Kidney epithelial cell (primary cell): ENCODE data around the gene TMEM132E. TPM values are rescaled to one million over a fixed set of nuclear protein-coding genes. Genes with fewer than 3 reads are reported as not detected.

Experiments
- DNase-seq: peaks from one replicate; pipeline ENCODE4 v3.0.0-alpha.2; 2010; ENCODE audit warnings: low read depth
- H3K27me3 ChIP-seq: 2 replicates; pipeline ENCODE4 v1.6.0; 2011; ENCODE audit warnings: low read length; ENCODE audit not compliant: control insufficient read depth, insufficient read depth
- H3K36me3 ChIP-seq: 2 replicates; pipeline ENCODE4 v1.5.1; 2011; ENCODE audit warnings: low read length; ENCODE audit not compliant: control insufficient read depth, insufficient read depth
- H3K4me3 ChIP-seq: 2 replicates; pipeline ENCODE4 v1.5.1; 2011; ENCODE audit warnings: low read depth, mild to moderate bottlenecking, control low read depth, low read length
- CTCF ChIP-seq: IDR thresholded peaks from 2 replicates; pipeline ENCODE4 v1.5.1; 2011; ENCODE audit warnings: mild to moderate bottlenecking, moderate library complexity, low read length, control low read depth, inconsistent platforms; ENCODE audit not compliant: insufficient read depth, poor library complexity, severe bottlenecking
- total RNA-seq: library from RNA; depleted of rRNA; stranded (reverse); fragments of >200 nt; gene quantifications from 2 replicates; pipeline ENCODE4 v1.2.3, GENCODE V29; 2015

Gene TMEM132E
- total RNA-seq, 1 donor from 2014 or later, result 0.13 TPM

GRCh38 chr17:34623856-34624766 is 44.7 kb downstream of the TMEM132E start:
- TF ChIP-seq CTCF, result no peak
- H3K4me3 ChIP-seq, result no peak overlapping the region
- no peak for DNase-seq

GRCh38 chr17:34624767-34625383 is 45.5 kb downstream of the TMEM132E start:
- Histone ChIP-seq H3K36me3 (no peaks in the 10 kb centered on the region), H3K27me3 (peaks cover 30% of the 10 kb centered on the region), H3K4me3 (no peak overlapping the region)
- DNase-seq, result no peak
- no peak for TF ChIP-seq CTCF

More at GRCh38 chr17:34623856-34624766, 44.7 kb downstream of the TMEM132E start:
- Histone ChIP-seq H3K27me3 (peaks cover 30% of the 10 kb centered on the region), H3K36me3 (no peaks in the 10 kb centered on the region)

GRCh38 chr17:34626121-34626681 is 46.8 kb downstream of the TMEM132E start:
- TF ChIP-seq CTCF, result no peak
- Histone ChIP-seq H3K36me3 (no peaks in the 10 kb centered on the region), H3K27me3 (peaks cover 30% of the 10 kb centered on the region), H3K4me3 (no peak overlapping the region)
- no peak for DNase-seq

- TF ChIP-seq CTCF, result no peak
- Histone ChIP-seq H3K4me3 (no peak overlapping the region), H3K27me3 (peaks cover 30% of the 10 kb centered on the region), H3K36me3 (no peaks in the 10 kb centered on the region)
- no peak for DNase-seq
Measured at GRCh38 chr17:34628879-34629278, 49.5 kb downstream of the TMEM132E start.

- H3K4me3 ChIP-seq, result no peak overlapping the region
- no peak for TF ChIP-seq CTCF
- peaks cover 18% of the 10 kb centered on the region for H3K27me3 ChIP-seq
- H3K36me3 ChIP-seq, result no peaks in the 10 kb centered on the region
- DNase-seq, result no peak
Measured at GRCh38 chr17:34633351-34633750, 54.0 kb downstream of the TMEM132E start.
